HL-60 (cell line): ENCODE results near the gene ACCS.

Source experiments
- DNase-seq, 2 experiments: peaks; one replicate each; pipeline ENCODE4 v3.0.0-alpha.2; 2010 to 2020; ENCODE audit warnings: low read depth in 1 of 2, low spot score in 1 of 2
- H3K27ac ChIP-seq: fragments of 250-450 bp; sonication (Bioruptor Pico); replicated peaks from 2 replicates; pipeline ENCODE4 v1.5.1; 2020; ENCODE audit warnings: mild to moderate bottlenecking, moderate library complexity
- H3K27me3 ChIP-seq: fragments of 250-450 bp; sonication (Bioruptor Pico); 2 replicates; pipeline ENCODE4 v1.5.1; 2021; ENCODE audit warnings: mild to moderate bottlenecking, moderate library complexity; ENCODE audit not compliant: insufficient read depth, poor library complexity, severe bottlenecking
- H3K4me3 ChIP-seq: replicated peaks from 2 replicates; pipeline ENCODE4 v1.5.1; 2011; ENCODE audit warnings: mild to moderate bottlenecking, control low read depth, low read length; ENCODE audit not compliant: insufficient read depth
- GABPA ChIP-seq: IDR thresholded peaks from 2 replicates; pipeline ENCODE4 v1.6.1; 2012; ENCODE audit warnings: low read depth
- POLR2AphosphoS5 ChIP-seq: IDR thresholded peaks from 2 replicates; pipeline ENCODE4 v1.6.1; 2012; ENCODE audit warnings: low read depth
- SPI1 ChIP-seq: IDR thresholded peaks from 2 replicates; pipeline ENCODE4 v1.6.1; 2012; ENCODE audit warnings: low read depth, mild to moderate bottlenecking, borderline replicate concordance
- long read RNA-seq: library from polyadenylated mRNA; unstranded; transcript quantifications from one replicate; pipeline ENCODE4 v2.0.0, GENCODE V29; 2020
- TF ChIP-seq, protein P1 (sequence below): IDR thresholded peaks from one replicate; pipeline ENCODE4 v1.5.1; 2011; ENCODE audit warnings: low read length, control low read depth, inconsistent platforms; ENCODE audit not compliant: insufficient read depth
- TF ChIP-seq, protein P2 (sequence below): IDR thresholded peaks from 2 replicates; pipeline ENCODE4 v1.6.1; 2012; ENCODE audit warnings: low read depth; ENCODE audit not compliant: insufficient replicate concordance

ACCS gene, protein sequence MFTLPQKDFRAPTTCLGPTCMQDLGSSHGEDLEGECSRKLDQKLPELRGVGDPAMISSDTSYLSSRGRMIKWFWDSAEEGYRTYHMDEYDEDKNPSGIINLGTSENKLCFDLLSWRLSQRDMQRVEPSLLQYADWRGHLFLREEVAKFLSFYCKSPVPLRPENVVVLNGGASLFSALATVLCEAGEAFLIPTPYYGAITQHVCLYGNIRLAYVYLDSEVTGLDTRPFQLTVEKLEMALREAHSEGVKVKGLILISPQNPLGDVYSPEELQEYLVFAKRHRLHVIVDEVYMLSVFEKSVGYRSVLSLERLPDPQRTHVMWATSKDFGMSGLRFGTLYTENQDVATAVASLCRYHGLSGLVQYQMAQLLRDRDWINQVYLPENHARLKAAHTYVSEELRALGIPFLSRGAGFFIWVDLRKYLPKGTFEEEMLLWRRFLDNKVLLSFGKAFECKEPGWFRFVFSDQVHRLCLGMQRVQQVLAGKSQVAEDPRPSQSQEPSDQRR
- long read RNA-seq = 0 reads

GRCh38 chr11:44065841-44066731 is at the start of gene ACCS:
TSS of gene ACCS (plus strand) at chr11:44066270. CDS start at chr11:44067628, 1,358 bp downstream.
- peak; percentile 49 to 75 for DNase-seq
- no peaks in the 10 kb centered on the region for H3K27me3 ChIP-seq
- H3K4me3 ChIP-seq = peak within 1 kb of the TSS; percentile 45
- H3K27ac ChIP-seq = peak within 1 kb of the TSS; percentile 8; the same call in 1 of the 2 replicates
- TF ChIP-seq SPI1 (peak; percentile 47; the same call in 1 of the 2 replicates), GABPA (no peak), POLR2AphosphoS5 (no peak)
- TF ChIP-seq, protein P1, sequence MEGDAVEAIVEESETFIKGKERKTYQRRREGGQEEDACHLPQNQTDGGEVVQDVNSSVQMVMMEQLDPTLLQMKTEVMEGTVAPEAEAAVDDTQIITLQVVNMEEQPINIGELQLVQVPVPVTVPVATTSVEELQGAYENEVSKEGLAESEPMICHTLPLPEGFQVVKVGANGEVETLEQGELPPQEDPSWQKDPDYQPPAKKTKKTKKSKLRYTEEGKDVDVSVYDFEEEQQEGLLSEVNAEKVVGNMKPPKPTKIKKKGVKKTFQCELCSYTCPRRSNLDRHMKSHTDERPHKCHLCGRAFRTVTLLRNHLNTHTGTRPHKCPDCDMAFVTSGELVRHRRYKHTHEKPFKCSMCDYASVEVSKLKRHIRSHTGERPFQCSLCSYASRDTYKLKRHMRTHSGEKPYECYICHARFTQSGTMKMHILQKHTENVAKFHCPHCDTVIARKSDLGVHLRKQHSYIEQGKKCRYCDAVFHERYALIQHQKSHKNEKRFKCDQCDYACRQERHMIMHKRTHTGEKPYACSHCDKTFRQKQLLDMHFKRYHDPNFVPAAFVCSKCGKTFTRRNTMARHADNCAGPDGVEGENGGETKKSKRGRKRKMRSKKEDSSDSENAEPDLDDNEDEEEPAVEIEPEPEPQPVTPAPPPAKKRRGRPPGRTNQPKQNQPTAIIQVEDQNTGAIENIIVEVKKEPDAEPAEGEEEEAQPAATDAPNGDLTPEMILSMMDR = peak; percentile 25
- TF ChIP-seq, protein P2, sequence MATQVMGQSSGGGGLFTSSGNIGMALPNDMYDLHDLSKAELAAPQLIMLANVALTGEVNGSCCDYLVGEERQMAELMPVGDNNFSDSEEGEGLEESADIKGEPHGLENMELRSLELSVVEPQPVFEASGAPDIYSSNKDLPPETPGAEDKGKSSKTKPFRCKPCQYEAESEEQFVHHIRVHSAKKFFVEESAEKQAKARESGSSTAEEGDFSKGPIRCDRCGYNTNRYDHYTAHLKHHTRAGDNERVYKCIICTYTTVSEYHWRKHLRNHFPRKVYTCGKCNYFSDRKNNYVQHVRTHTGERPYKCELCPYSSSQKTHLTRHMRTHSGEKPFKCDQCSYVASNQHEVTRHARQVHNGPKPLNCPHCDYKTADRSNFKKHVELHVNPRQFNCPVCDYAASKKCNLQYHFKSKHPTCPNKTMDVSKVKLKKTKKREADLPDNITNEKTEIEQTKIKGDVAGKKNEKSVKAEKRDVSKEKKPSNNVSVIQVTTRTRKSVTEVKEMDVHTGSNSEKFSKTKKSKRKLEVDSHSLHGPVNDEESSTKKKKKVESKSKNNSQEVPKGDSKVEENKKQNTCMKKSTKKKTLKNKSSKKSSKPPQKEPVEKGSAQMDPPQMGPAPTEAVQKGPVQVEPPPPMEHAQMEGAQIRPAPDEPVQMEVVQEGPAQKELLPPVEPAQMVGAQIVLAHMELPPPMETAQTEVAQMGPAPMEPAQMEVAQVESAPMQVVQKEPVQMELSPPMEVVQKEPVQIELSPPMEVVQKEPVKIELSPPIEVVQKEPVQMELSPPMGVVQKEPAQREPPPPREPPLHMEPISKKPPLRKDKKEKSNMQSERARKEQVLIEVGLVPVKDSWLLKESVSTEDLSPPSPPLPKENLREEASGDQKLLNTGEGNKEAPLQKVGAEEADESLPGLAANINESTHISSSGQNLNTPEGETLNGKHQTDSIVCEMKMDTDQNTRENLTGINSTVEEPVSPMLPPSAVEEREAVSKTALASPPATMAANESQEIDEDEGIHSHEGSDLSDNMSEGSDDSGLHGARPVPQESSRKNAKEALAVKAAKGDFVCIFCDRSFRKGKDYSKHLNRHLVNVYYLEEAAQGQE = no peak

DNA sequence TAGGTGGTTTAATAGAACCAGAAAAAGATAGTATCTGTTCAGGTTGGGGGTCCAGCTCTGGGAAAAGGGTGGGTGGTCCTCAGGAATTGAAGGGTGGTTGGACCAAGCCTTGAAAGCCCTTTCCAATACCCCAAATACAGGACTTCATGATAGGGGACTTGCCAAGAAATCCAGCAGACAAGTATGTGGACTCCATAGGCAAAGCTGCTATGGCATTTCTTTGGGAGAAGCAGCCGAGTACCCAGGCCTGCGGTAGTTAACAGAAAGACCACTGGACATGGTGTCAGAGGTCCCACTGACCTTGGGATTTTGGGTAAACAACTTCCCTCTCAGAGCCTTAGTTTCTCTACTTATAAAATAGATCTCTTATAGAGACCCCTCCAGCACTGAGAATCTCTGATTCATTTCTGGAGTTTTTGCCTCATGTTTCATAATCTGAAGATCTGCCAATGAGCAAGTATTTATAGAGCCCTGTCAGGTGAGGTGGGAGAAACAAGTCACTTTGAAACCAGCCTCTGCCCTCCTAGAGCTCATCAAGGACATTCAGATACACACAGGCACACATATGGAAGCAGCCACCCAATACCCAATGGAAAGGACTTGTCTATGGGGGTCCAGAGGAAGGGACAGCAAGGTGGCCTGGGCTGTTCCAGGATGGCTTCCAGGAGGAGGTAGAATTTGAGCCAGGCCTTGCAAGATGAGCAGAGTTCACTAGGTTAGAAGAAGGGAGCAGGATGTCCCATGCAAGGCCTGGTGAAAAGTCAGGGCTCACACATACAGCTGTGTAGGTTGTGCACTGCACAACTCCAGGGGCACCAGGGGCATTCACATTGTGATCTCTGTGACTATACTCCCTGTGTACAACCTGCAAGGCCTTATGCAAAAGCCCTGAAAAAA is 49.3 kb upstream of the ACCS start:
- Histone ChIP-seq H3K27me3 (no peaks in the 10 kb centered on the region), H3K27ac (no peak overlapping the region), H3K4me3 (no peak overlapping the region)
- no peak for DNase-seq
- no peak for TF ChIP-seq POLR2AphosphoS5
- TF ChIP-seq, protein P2 = no peak
- TF ChIP-seq, protein P1 = no peak
- no peak for TF ChIP-seq SPI1
- TF ChIP-seq GABPA = no peak

DNA sequence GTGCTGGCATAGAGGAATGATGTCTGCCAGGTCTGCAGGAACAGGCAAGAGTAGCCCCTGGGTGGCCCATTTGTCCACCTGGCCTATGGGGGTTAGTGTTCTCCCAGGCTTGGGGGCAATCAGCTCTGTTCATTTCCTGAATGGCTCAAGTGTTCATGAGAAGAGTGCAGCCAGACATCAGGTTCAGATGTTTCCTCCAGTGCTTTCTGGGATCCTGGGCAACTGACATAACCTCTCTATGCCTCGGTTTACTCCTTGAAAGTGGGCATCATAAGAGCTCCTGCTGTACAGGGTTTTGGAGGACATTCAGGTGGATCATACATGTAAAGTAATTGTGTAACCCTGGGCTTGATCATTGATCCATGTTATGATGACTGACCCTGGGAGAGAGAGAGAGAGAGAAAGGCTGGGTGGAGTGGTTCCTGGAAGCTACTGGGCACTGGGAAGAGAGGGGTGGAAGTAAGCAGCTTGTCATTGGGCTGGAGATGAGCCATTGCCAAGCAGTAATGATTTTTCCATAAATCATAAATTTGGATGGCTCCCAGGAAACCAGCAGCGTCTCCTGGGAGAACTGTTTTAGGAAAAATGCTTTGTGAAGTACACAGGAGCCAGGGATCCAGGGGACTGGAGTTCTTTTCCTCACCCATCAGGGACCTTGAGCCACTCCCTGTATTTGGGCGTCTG is 48.5 kb upstream of the ACCS start:
- TF ChIP-seq GABPA (no peak), POLR2AphosphoS5 (no peak), SPI1 (no peak)
- TF ChIP-seq, protein P1 = no peak
- TF ChIP-seq, protein P2 = no peak
- Histone ChIP-seq H3K4me3 (no peak overlapping the region), H3K27me3 (no peaks in the 10 kb centered on the region), H3K27ac (no peak overlapping the region)
- no peak for DNase-seq
